ENCODE data around the gene BCL3. TPM values are rescaled to one million over a fixed set of nuclear protein-coding genes. Genes with fewer than 3 reads are reported as not detected.

The BCL3 gene
- total and polyA plus RNA-seq, 2 of the 13 experiments (the other 11 are each of a cell fraction or from before 2014, with no cell fraction given): 2.3 to 4.0 TPM

- no peak for TF ChIP-seq LRRFIP1 (CRISPR knock-in tag; conservative IDR thresholded peaks at IDR 0.05)
- no peak for TF ChIP-seq RBM39 (IDR thresholded peaks at IDR 0.05; ENCODE audit: low read depth, low read length, poor library complexity, severe bottlenecking)
- TF ChIP-seq ZBTB37 (CRISPR knock-in tag; IDR thresholded peaks at IDR 0.05): no peak
- TF ChIP-seq ZMYM2 (CRISPR knock-in tag; IDR thresholded peaks at IDR 0.05): 0 out of 2 replicates have a peak, but pooled peaks have one; percentile 21
- no peak for TF ChIP-seq ZBTB4 (CRISPR knock-in tag; IDR thresholded peaks at IDR 0.05; ENCODE audit: borderline replicate concordance)
- TF ChIP-seq SCMH1 (CRISPR knock-in tag; IDR thresholded peaks at IDR 0.05; ENCODE audit: borderline replicate concordance): no peak
- TF ChIP-seq THRA (CRISPR knock-in tag; IDR thresholded peaks at IDR 0.05; ENCODE audit: borderline replicate concordance): peak; percentile 18; the same call in 1 of the 2 replicates
- TF ChIP-seq ZNF713 (CRISPR knock-in tag; IDR thresholded peaks at IDR 0.05): 0 out of 2 replicates have a peak, but pooled peaks have one; percentile 70
- no peak for TF ChIP-seq ZNF468 (CRISPR knock-in tag; IDR thresholded peaks at IDR 0.05)
- TF ChIP-seq MBD4 (IDR thresholded peaks at IDR 0.05; ENCODE audit: borderline replicate concordance, low read length): no peak
- no peak for TF ChIP-seq ZNF282 (IDR thresholded peaks at IDR 0.05; ENCODE audit: partially characterized antibody)
- TF ChIP-seq RAD51 (IDR thresholded peaks at IDR 0.05; ENCODE audit: borderline replicate concordance): no peak
- TF ChIP-seq ZNF326 (CRISPR knock-in tag; IDR thresholded peaks at IDR 0.05; ENCODE audit: borderline replicate concordance): no peak
- TF ChIP-seq TCF7L2 (IDR thresholded peaks at IDR 0.05; ENCODE audit: low read depth, low read length): no peak
- TF ChIP-seq AGO2 (optimal IDR thresholded peaks at IDR 0.05; ENCODE audit: low read depth, low read length): no peak
- no peak; the same call in 1 of the 2 replicates for TF ChIP-seq NPAS2 (CRISPR knock-in tag; IDR thresholded peaks at IDR 0.05; ENCODE audit: borderline replicate concordance)
- peak; percentile 53; the same call in 1 of the 2 replicates for TF ChIP-seq ZNF616 (CRISPR knock-in tag; IDR thresholded peaks at IDR 0.05; ENCODE audit: low read depth)
- peak; percentile 39; the same call in 1 of the 2 replicates for TF ChIP-seq MTA1 (CRISPR knock-in tag; IDR thresholded peaks at IDR 0.05; ENCODE audit: borderline replicate concordance)
Measured at GRCh38 chr19:44807652-44808462, 59.3 kb downstream of the BCL3 start (continued).
